ENCODE data around the gene TMEM271. TPM values are rescaled to one million over a fixed set of nuclear protein-coding genes. Genes with fewer than 3 reads are reported as not detected.

TMEM271 gene
- total RNA-seq, 1 donor from 2014 or later, result not detected

GRCh38 chr4:622996-623913 lies 47.2 kb upstream of the TMEM271 start:
- Histone ChIP-seq H3K27me3 (no peaks in the 10 kb centered on the region), H3K27ac (no peak overlapping the region), H3K4me3 (no peak overlapping the region), H3K36me3 (no peaks in the 10 kb centered on the region), H3K4me1 (no peaks in the 10 kb centered on the region), H3K9me3 (no peaks in the 10 kb centered on the region)
- no peak for TF ChIP-seq CTCF (IDR thresholded peaks at IDR 0.05)
- intact Hi-C loops (cut with DNase I), result no loop called here
- no peak for DNase-seq
- ATAC-seq, result no peak

- no peaks in the 10 kb centered on the region for H3K36me3 ChIP-seq
- H3K4me1 ChIP-seq, result no peaks in the 10 kb centered on the region
- no peak for ATAC-seq
- DNase-seq, result no peak
- TF ChIP-seq CTCF (IDR thresholded peaks at IDR 0.05), result no peak
- H3K9me3 ChIP-seq, result no peaks in the 10 kb centered on the region
- intact Hi-C loops (cut with DNase I), result no loop called here
- no peak overlapping the region for H3K4me3 ChIP-seq
- H3K27me3 ChIP-seq, result no peaks in the 10 kb centered on the region
- no peak overlapping the region for H3K27ac ChIP-seq
Observed at GRCh38 chr4:622071-622995, 46.2 kb upstream of the TMEM271 start.

- DNase-seq, result no peak
- intact Hi-C loops (cut with DNase I), result no loop called here
Observed at GRCh38 chr4:621296-622070, 45.4 kb upstream of the TMEM271 start.

GRCh38 chr4:620851-621261 lies 44.8 kb upstream of the TMEM271 start:
- Histone ChIP-seq H3K4me1 (no peaks in the 10 kb centered on the region), H3K27ac (no peak overlapping the region), H3K9me3 (no peaks in the 10 kb centered on the region), H3K36me3 (no peaks in the 10 kb centered on the region), H3K27me3 (no peaks in the 10 kb centered on the region), H3K4me3 (no peak overlapping the region)
- DNase-seq, result no peak
- ATAC-seq, result no peak
- no peak for TF ChIP-seq CTCF (IDR thresholded peaks at IDR 0.05)
- intact Hi-C loops (cut with DNase I), result no loop called here

More at GRCh38 chr4:621296-622070, 45.4 kb upstream of the TMEM271 start:
- no peak overlapping the region for H3K27ac ChIP-seq
- no peaks in the 10 kb centered on the region for H3K4me1 ChIP-seq
- no peak overlapping the region for H3K4me3 ChIP-seq
- ATAC-seq, result no peak
- no peaks in the 10 kb centered on the region for H3K27me3 ChIP-seq
- no peaks in the 10 kb centered on the region for H3K9me3 ChIP-seq
- no peaks in the 10 kb centered on the region for H3K36me3 ChIP-seq
- no peak for TF ChIP-seq CTCF (IDR thresholded peaks at IDR 0.05)

- Histone ChIP-seq H3K4me1 (no peaks in the 10 kb centered on the region), H3K9me3 (no peaks in the 10 kb centered on the region), H3K27ac (no peak overlapping the region), H3K27me3 (no peaks in the 10 kb centered on the region), H3K36me3 (no peaks in the 10 kb centered on the region), H3K4me3 (no peak overlapping the region)
- no peak for TF ChIP-seq CTCF (IDR thresholded peaks at IDR 0.05)
- intact Hi-C loops (cut with DNase I), result no loop called here
- DNase-seq, result no peak
- no peak for ATAC-seq
Observed at GRCh38 chr4:620201-620600, 44.1 kb upstream of the TMEM271 start.

All from upper lobe of right lung (tissue), 1 donor.